K562 (cell line): Measurements from ENCODE around the gene FGF9. TPM values are rescaled to one million over a fixed set of nuclear protein-coding genes. Genes with fewer than 3 reads are reported as not detected.

Source experiments
- ATAC-seq: fragments of 200-7000 bp; cut with Tn5 transposase; 3 replicates; pipeline ENCODE4 v1.9.1; 2020; ENCODE audit warnings: moderate library complexity
- BruUV-seq: library from RNA; stranded (reverse); fragments of 400-500 nt; replicated peaks from 2 replicates; lab custom pipeline; 2021; lab: Mats Ljungman, UMichigan
- CTCF ChIA-PET: fragments of 300-600 bp; formaldehyde crosslinking; extraction: SDS; loops from one replicate; lab custom pipeline; 2021; ENCODE audit warnings: low intra/inter-chr PET ratio; lab: Yijun Ruan, JAX
- POLR2A ChIA-PET: fragments of 300-600, 350-650 bp; sonication (Branson Sonifier 250); formaldehyde crosslinking; extraction: SDS; loops from one replicate; lab custom pipeline; 2021; ENCODE audit warnings: antibody characterized with exemption, inconsistent platforms; lab: Yijun Ruan, JAX
- DNase-seq, 4 experiments: peaks; one replicate each; pipeline versions ENCODE4 v3.0.0 to v3.0.0-alpha.2; 2011 to 2018; ENCODE audit warnings: low spot score in 3 of 4, mixed read lengths in 3 of 4; ENCODE audit errors: extremely low read depth in 1 of 4
- FAIRE-seq: peaks from 2 replicates; lab custom pipeline; 2011; peaks lifted over from hg19 to GRCh38; lab: Jason Lieb, UNC
- H2AFZ ChIP-seq: 2 replicates; pipeline ENCODE4 v1.6.0; 2011; ENCODE audit warnings: low read depth, low read length, control low read depth, inconsistent platforms
- H3K27ac ChIP-seq: fragments of 200-600 bp; 3 replicates; pipeline ENCODE4 v1.8.0; 2011; ENCODE audit warnings: low read depth, mild to moderate bottlenecking, control low read depth, inconsistent platforms, low read length, moderate library complexity, mixed read lengths; ENCODE audit errors: extremely low read depth
- H3K27me3 ChIP-seq, 2 experiments: fragments of 300-600 bp in 1 of 2; 2 replicates in 1 of 2; 3 replicates in 1 of 2; pipeline versions ENCODE4 v1.6.0 to v1.8.0; 2011; ENCODE audit warnings: inconsistent platforms in 2 of 2, low read length in 2 of 2, mild to moderate bottlenecking in 1 of 2, mixed read lengths in 1 of 2, moderate library complexity in 1 of 2; ENCODE audit not compliant: control insufficient read depth in 2 of 2, insufficient read depth in 2 of 2
- H3K36me3 ChIP-seq: fragments of 300-600 bp; 3 replicates; pipeline ENCODE4 v1.8.0; 2011; ENCODE audit warnings: mild to moderate bottlenecking, low read length, inconsistent platforms; ENCODE audit not compliant: control insufficient read depth, insufficient read depth
- H3K4me1 ChIP-seq, 2 experiments: fragments of 200-600 bp in 1 of 2; replicated peaks in 1 of 2; 2 replicates in 1 of 2; 3 replicates in 1 of 2; pipeline versions ENCODE4 v1.5.1 to v1.8.0; 2011; ENCODE audit warnings: inconsistent platforms in 2 of 2, low read length in 2 of 2, mild to moderate bottlenecking in 1 of 2, mixed read lengths in 1 of 2, moderate library complexity in 1 of 2; ENCODE audit not compliant: control insufficient read depth in 2 of 2, insufficient read depth in 2 of 2
- H3K4me2 ChIP-seq: 2 replicates; pipeline ENCODE4 v1.6.1; 2011; ENCODE audit warnings: low read length, control low read depth, inconsistent platforms, mixed read lengths; ENCODE audit not compliant: insufficient read depth
- H3K4me3 ChIP-seq: fragments of 200-600 bp; sonication (generic), shearing (Covaris generic); 2 replicates; pipeline ENCODE4 v1.5.1; 2016; ENCODE audit warnings: control low read depth, inconsistent platforms
- H3K79me2 ChIP-seq: fragments of 200-600 bp; 3 replicates; pipeline ENCODE4 v1.8.0; 2011; ENCODE audit warnings: low read length, inconsistent platforms; ENCODE audit not compliant: control insufficient read depth, insufficient read depth
- H3K9ac ChIP-seq, 2 experiments: 2 replicates each; pipeline versions ENCODE4 v1.6.0 to v1.6.1; 2011; ENCODE audit warnings: low read depth in 2 of 2, low read length in 2 of 2, control low read depth in 1 of 2, inconsistent platforms in 1 of 2, mild to moderate bottlenecking in 1 of 2, mixed read lengths in 1 of 2; ENCODE audit not compliant: insufficient read depth in 1 of 2
- H3K9me1 ChIP-seq: one replicate; pipeline ENCODE4 v1.6.0; 2011; ENCODE audit warnings: inconsistent platforms, mild to moderate bottlenecking, low read length, moderate library complexity; ENCODE audit not compliant: control insufficient read depth, insufficient read depth
- H3K9me3 ChIP-seq: replicated peaks from 2 replicates; pipeline ENCODE4 v1.5.1; 2011; ENCODE audit warnings: low read depth, low read length, inconsistent platforms; ENCODE audit not compliant: control insufficient read depth, insufficient read depth
- H4K20me1 ChIP-seq: replicated peaks from 2 replicates; pipeline ENCODE4 v1.6.1; 2011; ENCODE audit warnings: low read length, inconsistent platforms, mixed read lengths; ENCODE audit not compliant: control insufficient read depth, insufficient read depth
- ARID1B ChIP-seq: fragments of 450-650 bp; IDR thresholded peaks from 2 replicates; pipeline ENCODE4 v1.6.1; 2016; ENCODE audit warnings: antibody characterized with exemption, mild to moderate bottlenecking, inconsistent platforms
- CBFA2T2 ChIP-seq: fragments of 450-650 bp; conservative IDR thresholded peaks from 2 replicates; pipeline ENCODE4 v1.6.1; 2017; ENCODE audit warnings: mild to moderate bottlenecking
- CBFA2T3 ChIP-seq: fragments of 450-650 bp; IDR thresholded peaks from 2 replicates; pipeline ENCODE4 v1.6.1; 2017
- CREB1 ChIP-seq, 2 experiments: sonication (generic) in 1 of 2; formaldehyde crosslinking in 1 of 2; IDR thresholded peaks; 2 replicates each; pipeline versions ENCODE4 v1.6.1 to v1.8.0; 2012 to 2022; ENCODE audit warnings: inconsistent platforms in 1 of 2, mild to moderate bottlenecking in 1 of 2, missing genetic modification reagents in 1 of 2, moderate library complexity in 1 of 2
- ETS1 ChIP-seq: conservative IDR thresholded peaks from 2 replicates; pipeline ENCODE4 v1.6.1; 2011; ENCODE audit warnings: low read depth, mild to moderate bottlenecking, low read length; ENCODE audit not compliant: control insufficient read depth
- NCOR1 ChIP-seq: fragments of 450-650 bp; IDR thresholded peaks from 2 replicates; pipeline ENCODE4 v1.6.1; 2016; ENCODE audit warnings: mild to moderate bottlenecking, moderate library complexity
- TAL1 ChIP-seq: fragments of 450-650 bp; IDR thresholded peaks from 2 replicates; pipeline ENCODE4 v1.6.1; 2016; ENCODE audit warnings: mild to moderate bottlenecking
- TEAD4 ChIP-seq, 2 experiments: sonication (generic) in 1 of 2; formaldehyde crosslinking in 1 of 2; IDR thresholded peaks; 2 replicates each; pipeline versions ENCODE4 v1.6.1 to v1.8.0; 2012 to 2022; ENCODE audit warnings: borderline replicate concordance in 1 of 2, inconsistent platforms in 1 of 2, low read length in 1 of 2, mild to moderate bottlenecking in 1 of 2, missing genetic modification reagents in 1 of 2
- in situ Hi-C: fragments of 300-500 bp; cut with MboI; formaldehyde crosslinking; loops from 4 replicates; pipeline ENCODE4 v1.15.0; 2018; ENCODE audit warnings: inconsistent platforms, mixed read lengths
- intact Hi-C: fragments of 100-400 bp; cut with micrococcal nuclease; formaldehyde crosslinking; loops from 2 replicates; pipeline ENCODE4 v1.14.2; 2022
- polyA plus RNA-seq, 8 experiments: library from polyadenylated mRNA; depleted of rRNA in 4 of 8; stranded (reverse) in 5 of 8; unstranded in 3 of 8; fragments of >200 nt; fragmentation: Nextera tagmentation in 2 of 8; fragmentation: Illumina TruSeq in 1 of 8; extraction: Ambion mirVana in 2 of 8; extraction: Trizol in 1 of 8; gene quantifications; 2 replicates each; pipeline versions ENCODE4 v1.2.1 to v1.2.3, GENCODE V29; 2011 to 2014; ENCODE audit warnings: inconsistent platforms in 1 of 8, missing spikeins in 1 of 8
- total RNA-seq, 7 experiments: library from RNA; depleted of rRNA in 6 of 7; stranded (reverse); fragments of >200 nt in 6 of 7; fragmentation: Illumina TruSeq in 2 of 7; extraction: Trizol in 2 of 7; gene quantifications; 2 replicates each; pipeline versions ENCODE4 v1.2.1 to v1.2.3, GENCODE V29; 2011 to 2021; ENCODE audit warnings: low replicate concordance in 1 of 7

Gene FGF9
- total and polyA plus RNA-seq, 9 of the 15 experiments (the other 6 are each of a cell fraction or from before 2014, with no cell fraction given) = not detected

- DNase-seq (peak in 1 of 4 experiments; percentile 2), FAIRE-seq (no peak), ATAC-seq (no peak)
- H2AFZ ChIP-seq = no peak overlapping the region
- no peak overlapping the region for H3K27ac ChIP-seq
- intact Hi-C loops (no loop called here), in situ Hi-C loops (no loop called here)
- H3K79me2 ChIP-seq = no peaks in the 10 kb centered on the region
- no peak overlapping the region for H3K9ac ChIP-seq
- H3K4me1 ChIP-seq = no peaks in the 10 kb centered on the region
- H3K9me1 ChIP-seq = no peaks in the 10 kb centered on the region
- H4K20me1 ChIP-seq = no peaks in the 10 kb centered on the region
- H3K9me3 ChIP-seq = no peaks in the 10 kb centered on the region
- ChIA-PET POLR2A (no interaction called here), CTCF (no interaction called here)
- BruUV-seq = no TSS peak
- H3K4me2 ChIP-seq = no peak overlapping the region
- H3K27me3 ChIP-seq = no peaks in the 10 kb centered on the region
- no peak overlapping the region for H3K4me3 ChIP-seq
- no peaks in the 10 kb centered on the region for H3K36me3 ChIP-seq
- peak; percentile 36; the same call in 1 of the 2 replicates for TF ChIP-seq TEAD4 (IDR thresholded peaks at IDR 0.05; ENCODE audit: low read length)
- TF ChIP-seq TEAD4 (CRISPR knock-in tag; IDR thresholded peaks at IDR 0.05; ENCODE audit: borderline replicate concordance) = no peak
- no peak for TF ChIP-seq ETS1
- TF ChIP-seq CBFA2T3 = peak; percentile 71
- TF ChIP-seq ARID1B = peak; percentile 51; the same call in 1 of the 2 replicates
- no peak for TF ChIP-seq CREB1 (IDR thresholded peaks at IDR 0.05)
- TF ChIP-seq CREB1 (CRISPR knock-in tag; IDR thresholded peaks at IDR 0.05) = no peak
- peak; percentile 19; the same call in 1 of the 2 replicates for TF ChIP-seq NCOR1
- TF ChIP-seq TAL1 = peak; percentile 66
- TF ChIP-seq CBFA2T2 = peak; percentile 61; the same call in 1 of the 2 replicates
These were observed 74.4 kb downstream of the FGF9 start for GRCh38 chr13:21745307-21745706.
